ENCODE data around the gene CD109. TPM values are rescaled to one million over a fixed set of nuclear protein-coding genes. Genes with fewer than 3 reads are reported as not detected.

Gene CD109
- total RNA-seq, 1 donor from 2014 or later = 26.0 TPM

DNA sequence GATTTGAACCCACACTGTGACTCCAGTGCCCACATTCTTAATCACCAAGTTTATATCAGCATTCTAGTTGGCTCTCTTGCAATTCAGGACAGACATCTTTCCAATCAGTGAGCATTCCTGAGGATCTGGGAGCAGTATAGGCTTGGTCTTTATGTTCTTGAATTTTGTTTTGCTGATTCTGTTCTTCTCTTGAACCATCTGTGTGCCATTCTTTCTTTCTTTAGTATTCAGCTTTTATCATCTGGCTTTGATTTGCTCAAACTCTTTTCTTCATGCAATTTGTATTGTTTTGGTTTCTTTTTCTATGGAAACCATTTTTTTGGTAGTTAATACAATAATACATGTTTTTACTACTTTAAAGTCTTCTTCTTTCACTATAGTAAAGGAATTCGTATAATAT is 162.4 kb downstream of the CD109 start:
- TF ChIP-seq, protein P1, sequence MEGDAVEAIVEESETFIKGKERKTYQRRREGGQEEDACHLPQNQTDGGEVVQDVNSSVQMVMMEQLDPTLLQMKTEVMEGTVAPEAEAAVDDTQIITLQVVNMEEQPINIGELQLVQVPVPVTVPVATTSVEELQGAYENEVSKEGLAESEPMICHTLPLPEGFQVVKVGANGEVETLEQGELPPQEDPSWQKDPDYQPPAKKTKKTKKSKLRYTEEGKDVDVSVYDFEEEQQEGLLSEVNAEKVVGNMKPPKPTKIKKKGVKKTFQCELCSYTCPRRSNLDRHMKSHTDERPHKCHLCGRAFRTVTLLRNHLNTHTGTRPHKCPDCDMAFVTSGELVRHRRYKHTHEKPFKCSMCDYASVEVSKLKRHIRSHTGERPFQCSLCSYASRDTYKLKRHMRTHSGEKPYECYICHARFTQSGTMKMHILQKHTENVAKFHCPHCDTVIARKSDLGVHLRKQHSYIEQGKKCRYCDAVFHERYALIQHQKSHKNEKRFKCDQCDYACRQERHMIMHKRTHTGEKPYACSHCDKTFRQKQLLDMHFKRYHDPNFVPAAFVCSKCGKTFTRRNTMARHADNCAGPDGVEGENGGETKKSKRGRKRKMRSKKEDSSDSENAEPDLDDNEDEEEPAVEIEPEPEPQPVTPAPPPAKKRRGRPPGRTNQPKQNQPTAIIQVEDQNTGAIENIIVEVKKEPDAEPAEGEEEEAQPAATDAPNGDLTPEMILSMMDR (IDR thresholded peaks at IDR 0.05) = no peak
- Mint-ChIP-seq H3K4me3 (ENCODE audit: unreplicated experiment) (no peak overlapping the region), H3K27ac (ENCODE audit: unreplicated experiment) (no peak overlapping the region)

DNA sequence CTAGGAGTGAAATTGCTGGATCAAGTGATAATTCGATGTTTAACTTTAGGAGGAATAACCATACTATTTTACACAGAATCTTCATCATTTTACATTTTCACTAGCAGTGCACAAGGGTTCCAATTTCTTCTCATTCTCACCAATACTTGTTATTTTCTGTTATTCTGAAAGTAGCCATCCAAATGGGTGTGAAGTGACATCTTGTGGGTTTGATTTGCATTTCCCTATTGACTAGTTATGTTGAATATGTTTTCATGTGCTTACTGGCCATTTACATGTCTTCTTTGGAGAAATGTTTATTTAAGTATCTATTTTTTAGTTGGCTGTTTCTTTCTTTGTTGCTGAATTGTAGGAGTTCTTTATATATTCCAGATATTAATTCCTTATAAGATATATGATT is 164.3 kb downstream of the CD109 start:
- TF ChIP-seq, protein P1 (IDR thresholded peaks at IDR 0.05) = no peak
- no peak overlapping the region for H3K4me3 Mint-ChIP-seq (ENCODE audit: unreplicated experiment)
- H3K27me3 Mint-ChIP-seq (ENCODE audit: low read depth) = peaks cover 2% of the 10 kb centered on the region
- H3K27ac Mint-ChIP-seq (ENCODE audit: unreplicated experiment) = no peak overlapping the region
- no peaks in the 10 kb centered on the region for H3K9me3 Mint-ChIP-seq (ENCODE audit: low read depth)
- H3K36me3 Mint-ChIP-seq (ENCODE audit: low read depth) = no peaks in the 10 kb centered on the region
- no peak for DNase-seq (ENCODE audit: low spot score)
- H3K4me1 Mint-ChIP-seq (ENCODE audit: low read depth) = peaks cover 4% of the 10 kb centered on the region

More for the DNA sequence above, 162.4 kb downstream of the CD109 start:
- peaks cover 9% of the 10 kb centered on the region for H3K4me1 Mint-ChIP-seq (ENCODE audit: low read depth)
- DNase-seq (ENCODE audit: low spot score) = no peak
- H3K36me3 Mint-ChIP-seq (ENCODE audit: low read depth) = no peaks in the 10 kb centered on the region
- H3K9me3 Mint-ChIP-seq (ENCODE audit: low read depth) = no peaks in the 10 kb centered on the region
- peaks cover 2% of the 10 kb centered on the region for H3K27me3 Mint-ChIP-seq (ENCODE audit: low read depth)

DNA sequence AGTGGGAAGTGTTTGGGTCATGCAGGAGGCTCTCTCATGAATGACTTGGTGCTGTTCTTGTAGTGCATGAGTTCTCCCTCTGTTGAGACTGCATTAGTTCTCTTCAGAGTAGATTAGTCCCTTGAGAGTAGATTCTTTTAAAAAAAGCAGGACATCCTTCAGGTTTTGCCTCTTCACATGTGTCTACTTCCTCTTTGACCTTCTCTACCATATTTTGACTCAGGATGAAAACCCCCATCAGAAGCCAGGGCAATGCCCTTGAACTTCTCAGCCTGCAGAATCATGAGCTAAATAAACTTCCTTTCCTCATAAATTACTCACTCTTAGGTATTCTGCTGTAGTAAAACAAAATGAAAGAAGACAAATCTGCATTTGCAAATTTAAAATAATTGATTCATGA is 170.3 kb downstream of the CD109 start:
- Mint-ChIP-seq H3K27me3 (ENCODE audit: low read depth) (peaks cover 2% of the 10 kb centered on the region), H3K4me3 (ENCODE audit: unreplicated experiment) (no peak overlapping the region), H3K4me1 (ENCODE audit: low read depth) (no peaks in the 10 kb centered on the region), H3K9me3 (ENCODE audit: low read depth) (peaks cover 4% of the 10 kb centered on the region), H3K36me3 (ENCODE audit: low read depth) (no peaks in the 10 kb centered on the region), H3K27ac (ENCODE audit: unreplicated experiment) (no peak overlapping the region)
- TF ChIP-seq, protein P1 (IDR thresholded peaks at IDR 0.05) = no peak
- no peak for DNase-seq (ENCODE audit: low spot score)

DNA sequence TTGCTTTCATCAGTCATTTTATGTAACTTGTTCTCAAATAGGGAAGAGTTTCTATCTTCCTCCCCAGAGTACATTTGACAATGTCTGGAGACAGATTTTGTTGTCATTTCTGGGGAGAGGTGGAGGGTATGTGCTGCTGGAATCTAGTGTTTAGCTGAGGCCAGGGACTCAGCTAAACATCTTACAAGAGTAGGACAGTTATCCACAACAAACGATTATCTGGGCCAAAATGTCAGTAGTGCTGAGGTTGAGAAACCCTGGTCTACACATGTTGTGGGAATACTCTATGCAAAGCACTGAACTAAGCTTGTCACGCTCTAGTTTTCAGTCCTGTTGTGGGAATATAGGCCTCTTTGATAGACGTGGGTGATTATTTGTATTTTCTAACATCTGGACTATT is 171.4 kb downstream of the CD109 start:
- Mint-ChIP-seq H3K9me3 (ENCODE audit: low read depth) (peaks cover 4% of the 10 kb centered on the region), H3K4me3 (ENCODE audit: unreplicated experiment) (no peak overlapping the region), H3K4me1 (ENCODE audit: low read depth) (no peaks in the 10 kb centered on the region), H3K36me3 (ENCODE audit: low read depth) (no peaks in the 10 kb centered on the region), H3K27ac (ENCODE audit: unreplicated experiment) (no peak overlapping the region), H3K27me3 (ENCODE audit: low read depth) (no peaks in the 10 kb centered on the region)
- DNase-seq (ENCODE audit: low spot score) = no peak
- TF ChIP-seq, protein P1 (IDR thresholded peaks at IDR 0.05) = no peak

DNA sequence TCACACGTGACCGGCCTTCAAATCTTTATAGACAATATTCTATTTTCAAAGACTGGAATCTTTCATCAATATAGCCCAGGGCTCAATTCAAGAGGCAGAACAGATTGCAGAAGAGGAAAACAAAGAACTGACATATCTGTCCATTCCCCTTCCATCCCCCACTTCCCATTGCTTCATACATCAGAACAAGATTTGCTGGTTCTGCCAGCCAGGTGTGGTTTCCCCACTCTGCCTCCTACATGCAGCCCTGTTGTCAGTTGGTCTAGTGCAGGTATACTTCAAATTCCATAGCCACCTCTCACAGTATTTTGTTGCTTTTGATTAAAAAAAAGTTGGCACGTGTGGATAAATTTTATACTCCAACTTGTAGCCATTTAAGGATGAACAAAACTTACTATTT is 174.9 kb downstream of the CD109 start:
- Mint-ChIP-seq H3K9me3 (ENCODE audit: low read depth) (peaks cover 6% of the 10 kb centered on the region), H3K36me3 (ENCODE audit: low read depth) (no peaks in the 10 kb centered on the region), H3K4me3 (ENCODE audit: unreplicated experiment) (no peak overlapping the region), H3K4me1 (ENCODE audit: low read depth) (no peaks in the 10 kb centered on the region), H3K27ac (ENCODE audit: unreplicated experiment) (no peak overlapping the region), H3K27me3 (ENCODE audit: low read depth) (no peaks in the 10 kb centered on the region)
- TF ChIP-seq, protein P1 (IDR thresholded peaks at IDR 0.05) = no peak
- DNase-seq (ENCODE audit: low spot score) = no peak

Data from chondrocyte (in vitro differentiated cells).